ENCODE results near the gene CTSC.
"Not testable (repeated sequence)": the region's sequence is repeated elsewhere in the genome, so short reads cannot be mapped to it uniquely, and the experiment has no call there.

CTSC gene

GRCh38 chr11:88340366-88340935 lies 2.9 kb upstream of the CTSC start:
- Mint-ChIP-seq H3K4me1 (peaks cover 20% of the 10 kb centered on the region), H3K27ac (no peak overlapping the region)
- no peak for ATAC-seq (ENCODE audit: low read depth)

GRCh38 chr11:88337987-88338668 lies 592 bp upstream of the CTSC start:
- ATAC-seq (ENCODE audit: low read depth) = peak; percentile 56
- Mint-ChIP-seq H3K9me3 (no peaks in the 10 kb centered on the region), H3K36me3 (peaks cover 3% of the 10 kb centered on the region), H3K27ac (peak overlapping the region; percentile 89), H3K4me3 (peak overlapping the region; percentile 98), H3K4me1 (peaks cover 20% of the 10 kb centered on the region), H3K27me3 (no peaks in the 10 kb centered on the region)
- DNase-seq (ENCODE audit: low spot score in 2 of 2) = peak; percentile 13 to 19

More at GRCh38 chr11:88340366-88340935, 2.9 kb upstream of the CTSC start:
- Mint-ChIP-seq H3K4me3 (no peak overlapping the region), H3K9me3 (no peaks in the 10 kb centered on the region), H3K27me3 (no peaks in the 10 kb centered on the region), H3K36me3 (no peaks in the 10 kb centered on the region)
- DNase-seq (ENCODE audit: low spot score in 2 of 2) = no peak

- Mint-ChIP-seq H3K4me1 (peaks cover 26% of the 10 kb centered on the region), H3K4me3 (peak overlapping the region; percentile 68), H3K9me3 (no peaks in the 10 kb centered on the region), H3K27ac (peak overlapping the region; percentile 62), H3K36me3 (peaks cover 16% of the 10 kb centered on the region), H3K27me3 (no peaks in the 10 kb centered on the region)
- DNase-seq (ENCODE audit: low spot score in 2 of 2) = no peak
- no peak for ATAC-seq (ENCODE audit: low read depth)
Observed at GRCh38 chr11:88335284-88335683, 2.3 kb downstream of the CTSC start.

- Mint-ChIP-seq H3K36me3 (peaks cover 21% of the 10 kb centered on the region), H3K9me3 (no peaks in the 10 kb centered on the region), H3K27me3 (no peaks in the 10 kb centered on the region), H3K27ac (no peak overlapping the region), H3K4me1 (peaks cover 28% of the 10 kb centered on the region), H3K4me3 (no peak overlapping the region)
- no peak for ATAC-seq (ENCODE audit: low read depth)
- DNase-seq (ENCODE audit: low spot score in 2 of 2) = no peak
Observed at GRCh38 chr11:88333862-88334261, 3.7 kb downstream of the CTSC start.

- ATAC-seq (ENCODE audit: low read depth) (no peak), DNase-seq (ENCODE audit: low spot score in 2 of 2) (no peak)
- Mint-ChIP-seq H3K9me3 (no peaks in the 10 kb centered on the region), H3K27me3 (no peaks in the 10 kb centered on the region), H3K27ac (no peak overlapping the region), H3K4me3 (no peak overlapping the region), H3K4me1 (peaks cover 27% of the 10 kb centered on the region), H3K36me3 (peaks cover 21% of the 10 kb centered on the region)
Observed at GRCh38 chr11:88332851-88333250, 4.7 kb downstream of the CTSC start.

GRCh38 chr11:88330826-88331428 lies 6.6 kb downstream of the CTSC start:
- DNase-seq (ENCODE audit: low spot score in 2 of 2) (no peak), ATAC-seq (ENCODE audit: low read depth) (no peak)
- peaks cover 37% of the 10 kb centered on the region for H3K4me1 Mint-ChIP-seq
- no peaks in the 10 kb centered on the region for H3K9me3 Mint-ChIP-seq
- H3K4me3 Mint-ChIP-seq = no peak overlapping the region
- H3K27me3 Mint-ChIP-seq = no peaks in the 10 kb centered on the region
- H3K27ac Mint-ChIP-seq = no peak overlapping the region
- H3K36me3 Mint-ChIP-seq = peaks cover 21% of the 10 kb centered on the region

GRCh38 chr11:88329563-88330250 lies 7.8 kb downstream of the CTSC start:
- Mint-ChIP-seq H3K36me3 (peaks cover 25% of the 10 kb centered on the region), H3K27ac (no peak overlapping the region), H3K4me1 (peaks cover 32% of the 10 kb centered on the region)

GRCh38 chr11:88327462-88328143 lies 9.9 kb downstream of the CTSC start:
- Mint-ChIP-seq H3K27me3 (no peaks in the 10 kb centered on the region), H3K27ac (peak overlapping the region; percentile 24), H3K9me3 (no peaks in the 10 kb centered on the region), H3K4me3 (peak overlapping the region; percentile 4), H3K36me3 (peaks cover 38% of the 10 kb centered on the region), H3K4me1 (peaks cover 34% of the 10 kb centered on the region)
- ATAC-seq (ENCODE audit: low read depth) (no peak), DNase-seq (ENCODE audit: low spot score in 2 of 2) (no peak)

More at GRCh38 chr11:88329563-88330250, 7.8 kb downstream of the CTSC start:
- Mint-ChIP-seq H3K27me3 (no peaks in the 10 kb centered on the region), H3K9me3 (no peaks in the 10 kb centered on the region), H3K4me3 (no peak overlapping the region)
- ATAC-seq (ENCODE audit: low read depth) (no peak), DNase-seq (ENCODE audit: low spot score in 2 of 2) (no peak)

GRCh38 chr11:88327061-88327460 lies 10.5 kb downstream of the CTSC start:
- Mint-ChIP-seq H3K9me3 (no peaks in the 10 kb centered on the region), H3K27ac (peak overlapping the region; percentile 24), H3K27me3 (no peaks in the 10 kb centered on the region), H3K36me3 (peaks cover 44% of the 10 kb centered on the region), H3K4me3 (peak overlapping the region; percentile 4), H3K4me1 (peaks cover 34% of the 10 kb centered on the region)
- ATAC-seq (ENCODE audit: low read depth) (peak; percentile 35), DNase-seq (ENCODE audit: low spot score in 2 of 2) (no peak)

- Mint-ChIP-seq H3K36me3 (peaks cover 46% of the 10 kb centered on the region), H3K27me3 (no peaks in the 10 kb centered on the region), H3K27ac (no peak overlapping the region), H3K4me3 (no peak overlapping the region), H3K4me1 (peaks cover 30% of the 10 kb centered on the region), H3K9me3 (no peaks in the 10 kb centered on the region)
- no peak for DNase-seq (ENCODE audit: low spot score in 2 of 2)
- no peak for ATAC-seq (ENCODE audit: low read depth)
Observed at GRCh38 chr11:88326099-88326498, 11.4 kb downstream of the CTSC start.

GRCh38 chr11:88324562-88325345 lies 12.8 kb downstream of the CTSC start:
- peaks cover 28% of the 10 kb centered on the region for H3K4me1 Mint-ChIP-seq
- H3K9me3 Mint-ChIP-seq = no peaks in the 10 kb centered on the region

GRCh38 chr11:88322881-88323280 lies 14.7 kb downstream of the CTSC start:
- H3K9me3 Mint-ChIP-seq; ATAC-seq (ENCODE audit: low read depth); H3K4me3 Mint-ChIP-seq; H3K27ac Mint-ChIP-seq; DNase-seq (ENCODE audit: low spot score in 2 of 2); H3K27me3 Mint-ChIP-seq: not testable (repeated sequence)
- peaks cover 36% of the 10 kb centered on the region for H3K36me3 Mint-ChIP-seq
- H3K4me1 Mint-ChIP-seq = peaks cover 17% of the 10 kb centered on the region

More at GRCh38 chr11:88324562-88325345, 12.8 kb downstream of the CTSC start:
- no peak for ATAC-seq (ENCODE audit: low read depth)
- Mint-ChIP-seq H3K27ac (no peak overlapping the region), H3K27me3 (no peaks in the 10 kb centered on the region), H3K36me3 (peaks cover 41% of the 10 kb centered on the region), H3K4me3 (no peak overlapping the region)
- DNase-seq (ENCODE audit: low spot score in 2 of 2) = no peak

GRCh38 chr11:88321412-88321811 lies 16.1 kb downstream of the CTSC start:
- not testable (repeated sequence) for H3K9me3 Mint-ChIP-seq; H3K27ac Mint-ChIP-seq; H3K4me3 Mint-ChIP-seq; H3K4me1 Mint-ChIP-seq; ATAC-seq (ENCODE audit: low read depth); H3K27me3 Mint-ChIP-seq; DNase-seq (ENCODE audit: low spot score in 2 of 2)
- H3K36me3 Mint-ChIP-seq = peaks cover 38% of the 10 kb centered on the region

Measured in memory B cell (primary cell).